Esophagus muscularis mucosa (tissue), 4 donors: ENCODE results near the gene LRRC71. TPM values are rescaled to one million over a fixed set of nuclear protein-coding genes. Genes with fewer than 3 reads are reported as not detected.
A peak's percentile ranks its signal among the peaks of the same experiment; 100 is the strongest.

Experiments
- DNase-seq: peaks from one replicate; pipeline ENCODE4 v3.0.0-alpha.2; 2017; ENCODE audit errors: extremely low spot score
- H3K27ac ChIP-seq, 4 donors: fragments of 200-600 bp; sonication (generic); replicated peaks in 1 of 4; 1 replicate in 3 of 4; 2 replicates in 1 of 4; pipeline ENCODE4 v1.5.1; 2016 to 2019; ENCODE audit warnings: mild to moderate bottlenecking in 1 of 4
- H3K27me3 ChIP-seq, 4 donors: fragments of 200-600 bp; sonication (generic); one replicate each; pipeline versions ENCODE4 v1.5.1 to v1.6.0; 2016 to 2019
- H3K36me3 ChIP-seq, 4 donors: fragments of 200-600 bp; sonication (generic); one replicate each; pipeline ENCODE4 v1.5.1; 2016 to 2019
- H3K4me1 ChIP-seq, 4 donors: fragments of 200-600 bp; sonication (generic); one replicate each; pipeline ENCODE4 v1.5.1; 2016 to 2019
- H3K4me3 ChIP-seq, 4 donors: fragments of 200-600 bp; sonication (generic); 1 replicate in 2 of 4; 2 replicates in 2 of 4; pipeline ENCODE4 v1.5.1; 2016 to 2019; ENCODE audit warnings: mild to moderate bottlenecking in 4 of 4, moderate library complexity in 1 of 4
- H3K9me3 ChIP-seq, 4 donors: fragments of 200-600 bp; sonication (generic); 1 replicate in 3 of 4; 2 replicates in 1 of 4; pipeline ENCODE4 v1.5.1; 2016 to 2019
- CTCF ChIP-seq, 3 experiments: fragments of 200-600 bp in 2 of 3; fragments of 450-650 bp in 1 of 3; sonication (generic) in 2 of 3; IDR thresholded peaks; one replicate each; pipeline ENCODE4 v1.5.1; 2017 to 2019; ENCODE audit warnings: antibody characterized with exemption in 3 of 3, mild to moderate bottlenecking in 2 of 3, moderate library complexity in 1 of 3
- EP300 ChIP-seq: sonication (generic); formaldehyde crosslinking; IDR thresholded peaks from one replicate; pipeline ENCODE4 v1.6.1; 2017; ENCODE audit warnings: antibody characterized with exemption
- POLR2A ChIP-seq: fragments of 450-650 bp; IDR thresholded peaks from one replicate; pipeline ENCODE4 v1.6.1; 2017; ENCODE audit warnings: antibody characterized with exemption, moderate library complexity, mild to moderate bottlenecking, low read depth
- POLR2AphosphoS5 ChIP-seq, 2 donors: sonication (generic); formaldehyde crosslinking; IDR thresholded peaks; one replicate each; pipeline ENCODE4 v1.6.1; 2017; ENCODE audit warnings: antibody characterized with exemption in 2 of 2
- WGBS: methylation state at CpG from one replicate; pipeline ENCODE4 v1.1.5; 2018; 5-methylcytosine and 5-hydroxymethylcytosine counted together
- intact Hi-C: fragments of 100-400 bp; cut with DNase I; formaldehyde crosslinking; loops from one replicate; pipeline ENCODE4 v1.15.1; 2023
- total RNA-seq, 4 donors: library from RNA; depleted of rRNA; stranded (reverse); fragments of >200 nt; gene quantifications; one replicate each; pipeline versions ENCODE4 v1.1.0 to v1.2.1, GENCODE V29; 2016

Gene LRRC71
- total RNA-seq = not detected

GRCh38 chr1:156920233-156921052 lies at the start of gene LRRC71:
Gene LRRC71 (plus strand): TSS chr1:156920632. CDS start chr1:156920804, 172 bp downstream.
- Histone ChIP-seq H3K27me3 (peaks cover 7 to 76% (median 41%) of the 10 kb centered on the region in 4 donors), H3K4me1 (peaks cover 19 to 30% (median 28%) of the 10 kb centered on the region in 4 donors), H3K4me3 (peak within 1 kb of the TSS; percentile 3 to 38 (median 26)), H3K9me3 (peaks cover 0 to 7% (median 5%) of the 10 kb centered on the region in 4 donors), H3K36me3 (peaks cover 0 to 19% (median 3%) of the 10 kb centered on the region in 4 donors), H3K27ac (no peak within 1 kb of the TSS)
- peak in 1 of 2 donors; percentile 64 for TF ChIP-seq POLR2AphosphoS5 (IDR thresholded peaks at IDR 0.05)
- TF ChIP-seq CTCF (IDR thresholded peaks at IDR 0.05) = peak; percentile 62 to 77 (median 67)
- no peak for TF ChIP-seq EP300
- no peak for TF ChIP-seq POLR2A
- WGBS = 11% methylated on average over 36 of the region's 71 CpGs
- no peak for DNase-seq
- intact Hi-C loops = no loop called here

- intact Hi-C loops = no loop called here
These were observed 46.8 kb upstream of the LRRC71 start for GRCh38 chr1:156873659-156874058.

GRCh38 chr1:156874142-156874541 lies 46.3 kb upstream of the LRRC71 start:
- Histone ChIP-seq H3K27me3 (peaks cover 0 to 32% (median 0%) of the 10 kb centered on the region in 4 donors), H3K27ac (no peak overlapping the region), H3K36me3 (no peaks in the 10 kb centered on the region), H3K4me1 (no peaks in the 10 kb centered on the region), H3K9me3 (no peaks in the 10 kb centered on the region), H3K4me3 (no peak overlapping the region)
- intact Hi-C loops = no loop called here
- 88% methylated on average over 5 of the region's 5 CpGs for WGBS
- TF ChIP-seq EP300 (no peak), CTCF (IDR thresholded peaks at IDR 0.05) (no peak), POLR2A (no peak), POLR2AphosphoS5 (IDR thresholded peaks at IDR 0.05) (no peak)
- DNase-seq = no peak

More at GRCh38 chr1:156873659-156874058, 46.8 kb upstream of the LRRC71 start:
- no peak for DNase-seq
- Histone ChIP-seq H3K4me1 (no peaks in the 10 kb centered on the region), H3K27me3 (peaks cover 0 to 28% (median 0%) of the 10 kb centered on the region in 4 donors), H3K4me3 (no peak overlapping the region), H3K36me3 (no peaks in the 10 kb centered on the region), H3K27ac (no peak overlapping the region), H3K9me3 (no peaks in the 10 kb centered on the region)
- WGBS = 83% methylated on average over 12 of the region's 18 CpGs
- TF ChIP-seq CTCF (IDR thresholded peaks at IDR 0.05) = no peak
- TF ChIP-seq EP300 = no peak
- TF ChIP-seq POLR2AphosphoS5 (IDR thresholded peaks at IDR 0.05) = no peak
- TF ChIP-seq POLR2A = no peak

GRCh38 chr1:156874572-156875340 lies 45.7 kb upstream of the LRRC71 start:
- Histone ChIP-seq H3K4me3 (no peak overlapping the region), H3K9me3 (no peaks in the 10 kb centered on the region), H3K4me1 (no peaks in the 10 kb centered on the region), H3K27ac (no peak overlapping the region), H3K36me3 (no peaks in the 10 kb centered on the region), H3K27me3 (peaks cover 0 to 34% (median 0%) of the 10 kb centered on the region in 4 donors)
- no peak for TF ChIP-seq CTCF (IDR thresholded peaks at IDR 0.05)
- no peak for TF ChIP-seq EP300
- TF ChIP-seq POLR2A = no peak
- TF ChIP-seq POLR2AphosphoS5 (IDR thresholded peaks at IDR 0.05) = no peak
- 86% methylated on average over 16 of the region's 16 CpGs for WGBS
- intact Hi-C loops = no loop called here
- no peak for DNase-seq
